HepG2 (cell line): ENCODE results near the gene PKNOX2. TPM values are rescaled to one million over a fixed set of nuclear protein-coding genes. Genes with fewer than 3 reads are reported as not detected.

Experiments
- ATAC-seq: fragments of 200-7000 bp; cut with Tn5 transposase; 3 replicates; pipeline ENCODE4 v1.9.1; 2020; ENCODE audit warnings: mild to moderate bottlenecking, moderate library complexity
- BruUV-seq: library from RNA; stranded (reverse); fragments of 400-500 nt; replicated peaks from 2 replicates; lab custom pipeline; 2021; lab: Mats Ljungman, UMichigan
- CTCF ChIA-PET: fragments of 300-600 bp; formaldehyde crosslinking; extraction: SDS; loops from one replicate; lab custom pipeline; 2021; ENCODE audit warnings: low total read pairs, inconsistent platforms, low intra/inter-chr PET ratio; lab: Yijun Ruan, JAX
- POLR2A ChIA-PET: fragments of 350-600 bp; sonication (Branson Sonifier 250); formaldehyde crosslinking; loops from one replicate; lab custom pipeline; 2020; ENCODE audit warnings: antibody characterized with exemption, inconsistent platforms; lab: Yijun Ruan, JAX
- DNase-seq: peaks from one replicate; pipeline ENCODE4 v3.0.0-alpha.2; 2015; ENCODE audit warnings: low spot score
- FAIRE-seq: peaks from 3 replicates; lab custom pipeline; 2011; peaks lifted over from hg19 to GRCh38; lab: Jason Lieb, UNC
- H2AFZ ChIP-seq: one replicate; pipeline ENCODE4 v1.6.1; 2011; ENCODE audit warnings: low read length, inconsistent platforms
- H3K27ac ChIP-seq: fragments of 300-600 bp; 3 replicates; pipeline ENCODE4 v1.8.0; 2011; ENCODE audit warnings: mixed run types, mild to moderate bottlenecking, mixed read lengths, low read length, inconsistent platforms; ENCODE audit not compliant: insufficient read depth; ENCODE audit errors: extremely low read length
- H3K27me3 ChIP-seq, 2 experiments: fragments of 200-600 bp in 1 of 2; 2 replicates in 1 of 2; 3 replicates in 1 of 2; pipeline versions ENCODE4 v1.6.0 to v1.8.0; 2011; ENCODE audit warnings: low read length in 2 of 2, mild to moderate bottlenecking in 2 of 2, moderate library complexity in 2 of 2, inconsistent platforms in 1 of 2; ENCODE audit not compliant: insufficient read depth in 2 of 2, control insufficient read depth in 1 of 2
- H3K36me3 ChIP-seq, 2 experiments: fragments of 200-600 bp in 1 of 2; replicated peaks in 1 of 2; 2 replicates in 1 of 2; 3 replicates in 1 of 2; pipeline versions ENCODE4 v1.5.1 to v1.8.0; 2011; ENCODE audit warnings: low read length in 2 of 2, inconsistent platforms in 1 of 2; ENCODE audit not compliant: insufficient read depth in 2 of 2, control insufficient read depth in 1 of 2
- H3K4me1 ChIP-seq: 2 replicates; pipeline ENCODE4 v1.5.1; 2012; ENCODE audit warnings: low read length, inconsistent platforms; ENCODE audit not compliant: insufficient read depth
- H3K4me2 ChIP-seq: 2 replicates; pipeline ENCODE4 v1.6.0; 2011; ENCODE audit warnings: low read depth, low read length, inconsistent platforms
- H3K4me3 ChIP-seq, 3 experiments: fragments of 200-600 bp in 1 of 3; sonication (generic), shearing (Covaris generic) in 1 of 3; replicated peaks in 1 of 3; 2 replicates each; pipeline ENCODE4 v1.5.1; 2011 to 2016; ENCODE audit warnings: low read length in 3 of 3, inconsistent platforms in 2 of 3, low read depth in 2 of 3, mild to moderate bottlenecking in 2 of 3, control low read depth in 1 of 3, mixed read lengths in 1 of 3; ENCODE audit not compliant: insufficient read depth in 1 of 3
- H3K79me2 ChIP-seq: one replicate; pipeline ENCODE4 v1.6.1; 2011; ENCODE audit warnings: low read length, inconsistent platforms; ENCODE audit not compliant: insufficient read depth
- H3K9ac ChIP-seq: 2 replicates; pipeline ENCODE4 v1.6.0; 2011; ENCODE audit warnings: mild to moderate bottlenecking, low read depth, low read length, inconsistent platforms; ENCODE audit not compliant: insufficient read depth
- H3K9me3 ChIP-seq: 2 replicates; pipeline ENCODE4 v1.5.1; 2012; ENCODE audit warnings: mild to moderate bottlenecking, low read length
- H4K20me1 ChIP-seq: 2 replicates; pipeline ENCODE4 v1.6.0; 2011; ENCODE audit warnings: inconsistent platforms, mild to moderate bottlenecking, low read length, moderate library complexity; ENCODE audit not compliant: insufficient read depth
- AKAP8 ChIP-seq: sonication (generic); formaldehyde crosslinking; IDR thresholded peaks from 2 replicates; pipeline ENCODE4 v1.5.1; 2020; ENCODE audit warnings: mild to moderate bottlenecking, missing genetic modification reagents
- BCL6 ChIP-seq: IDR thresholded peaks from 2 replicates; pipeline ENCODE4 v1.6.1; 2016; ENCODE audit warnings: missing genetic modification reagents, missing compliant biosample characterization
- FOXO1 ChIP-seq: sonication (generic); formaldehyde crosslinking; IDR thresholded peaks from 2 replicates; pipeline ENCODE4 v1.4.0; 2020; ENCODE audit warnings: missing genetic modification reagents
- MEF2D ChIP-seq: sonication (generic); formaldehyde crosslinking; IDR thresholded peaks from 2 replicates; pipeline ENCODE4 v1.5.1; 2020; ENCODE audit warnings: mild to moderate bottlenecking, missing genetic modification reagents
- MTF2 ChIP-seq: sonication (generic); formaldehyde crosslinking; IDR thresholded peaks from 2 replicates; pipeline ENCODE4 v1.5.0; 2020; ENCODE audit warnings: missing genetic modification reagents, borderline replicate concordance
- NR1H2 ChIP-seq: sonication (generic); formaldehyde crosslinking; IDR thresholded peaks from 2 replicates; pipeline ENCODE4 v1.8.1; 2022; ENCODE audit warnings: low read depth, missing genetic modification reagents, borderline replicate concordance
- ZNF207 ChIP-seq: fragments of 450-650 bp; IDR thresholded peaks from 2 replicates; pipeline ENCODE4 v1.6.1; 2016; ENCODE audit warnings: antibody characterized with exemption, borderline replicate concordance
- ZNF670 ChIP-seq: sonication (generic); formaldehyde crosslinking; IDR thresholded peaks from 2 replicates; pipeline ENCODE4 v1.8.0; 2022; ENCODE audit warnings: mild to moderate bottlenecking, missing genetic modification reagents, borderline replicate concordance
- ZNF781 ChIP-seq: sonication (generic); formaldehyde crosslinking; IDR thresholded peaks from 2 replicates; pipeline ENCODE4 v1.5.1; 2020; ENCODE audit warnings: borderline replicate concordance, mild to moderate bottlenecking, missing genetic modification reagents; ENCODE audit errors: not compliant biosample characterization
- WGBS: methylation state at CpG from one replicate; pipeline ENCODE4 v1.1.6; 2017; ENCODE audit warnings: low lambda C conversion rate; 5-methylcytosine and 5-hydroxymethylcytosine counted together
- in situ Hi-C: cut with HindIII; loops from 2 replicates; pipeline ENCODE4 v1.10.0; 2017; ENCODE audit warnings: low pct_unique_long_range_greater_than_20kb; ENCODE audit not compliant: extremely low pct_ligation_motif_present
- intact Hi-C: fragments of 100-400 bp; cut with micrococcal nuclease; formaldehyde crosslinking; loops from one replicate; pipeline ENCODE4 v1.10.0; 2022; ENCODE audit not compliant: unreplicated experiment
- polyA plus RNA-seq, 8 experiments: library from polyadenylated mRNA; depleted of rRNA in 3 of 8; stranded (reverse) in 7 of 8; unstranded in 1 of 8; fragments of >200 nt; fragmentation: Illumina TruSeq in 4 of 8; extraction: Trizol in 4 of 8; gene quantifications; 2 replicates each; pipeline versions ENCODE4 v1.2.1 to v1.2.3, GENCODE V29; 2011 to 2016; ENCODE audit warnings: low read depth in 4 of 8, missing spikeins in 1 of 8, mixed read lengths in 1 of 8; ENCODE audit not compliant: insufficient read depth in 1 of 8
- total RNA-seq, 5 experiments: library from RNA; depleted of rRNA; stranded (reverse); fragments of >200 nt; fragmentation: Illumina TruSeq; extraction: Trizol; gene quantifications; 2 replicates each; pipeline ENCODE4 v1.2.3, GENCODE V29; 2016; ENCODE audit warnings: low read depth in 1 of 5
- TF ChIP-seq, protein P1 (sequence below): conservative IDR thresholded peaks from 2 replicates; pipeline ENCODE4 v1.6.1; 2018; ENCODE audit warnings: missing genetic modification reagents
- TF ChIP-seq, protein P2 (sequence below): sonication (generic); formaldehyde crosslinking; IDR thresholded peaks from 2 replicates; pipeline ENCODE4 v1.4.0; 2020; ENCODE audit warnings: mild to moderate bottlenecking, missing genetic modification reagents

PKNOX2 gene
- total and polyA plus RNA-seq, 2 of the 13 experiments (the other 11 are each of a cell fraction or from before 2014, with no cell fraction given), result not detected

DNA sequence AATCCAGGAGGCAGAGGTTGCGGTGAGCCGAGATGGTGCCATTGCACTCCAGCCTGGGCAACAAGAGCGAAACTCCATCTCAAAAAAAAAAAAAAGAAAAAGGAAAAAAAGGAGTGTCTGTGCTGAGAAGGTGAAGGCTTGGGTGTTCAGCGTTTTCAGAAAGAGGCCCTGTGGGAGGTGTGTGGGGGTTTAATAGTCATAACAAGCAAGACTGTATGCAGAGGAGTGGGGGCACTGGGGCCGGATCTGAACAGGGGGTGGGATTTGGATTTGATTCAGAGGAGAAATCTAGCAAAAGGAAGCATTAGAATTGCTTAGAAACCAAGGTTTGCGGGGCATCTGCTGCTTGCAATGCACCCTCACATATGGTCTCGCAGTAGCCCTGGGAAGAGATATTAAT is 195.5 kb downstream of the PKNOX2 start:
- Histone ChIP-seq H3K36me3 (no peaks in the 10 kb centered on the region), H3K4me1 (no peaks in the 10 kb centered on the region), H3K9ac (no peak overlapping the region), H3K79me2 (no peaks in the 10 kb centered on the region), H3K27ac (no peak overlapping the region), H2AFZ (no peak overlapping the region), H4K20me1 (no peaks in the 10 kb centered on the region)
- intact Hi-C loops, result no loop called here
- BruUV-seq, result no TSS peak
- FAIRE-seq (no peak), DNase-seq (no peak)
- no peak for TF ChIP-seq FOXO1 (CRISPR knock-in tag)
- no peak for TF ChIP-seq NR1H2 (CRISPR knock-in tag)
- TF ChIP-seq ZNF207, result no peak
- TF ChIP-seq, protein P1, sequence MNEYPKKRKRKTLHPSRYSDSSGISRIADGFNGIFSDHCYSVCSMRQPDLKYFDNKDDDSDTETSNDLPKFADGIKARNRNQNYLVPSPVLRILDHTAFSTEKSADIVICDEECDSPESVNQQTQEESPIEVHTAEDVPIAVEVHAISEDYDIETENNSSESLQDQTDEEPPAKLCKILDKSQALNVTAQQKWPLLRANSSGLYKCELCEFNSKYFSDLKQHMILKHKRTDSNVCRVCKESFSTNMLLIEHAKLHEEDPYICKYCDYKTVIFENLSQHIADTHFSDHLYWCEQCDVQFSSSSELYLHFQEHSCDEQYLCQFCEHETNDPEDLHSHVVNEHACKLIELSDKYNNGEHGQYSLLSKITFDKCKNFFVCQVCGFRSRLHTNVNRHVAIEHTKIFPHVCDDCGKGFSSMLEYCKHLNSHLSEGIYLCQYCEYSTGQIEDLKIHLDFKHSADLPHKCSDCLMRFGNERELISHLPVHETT (CRISPR knock-in tag), result no peak
- no peak for TF ChIP-seq MTF2 (CRISPR knock-in tag)
- TF ChIP-seq ZNF670 (CRISPR knock-in tag), result no peak
- TF ChIP-seq, protein P2, sequence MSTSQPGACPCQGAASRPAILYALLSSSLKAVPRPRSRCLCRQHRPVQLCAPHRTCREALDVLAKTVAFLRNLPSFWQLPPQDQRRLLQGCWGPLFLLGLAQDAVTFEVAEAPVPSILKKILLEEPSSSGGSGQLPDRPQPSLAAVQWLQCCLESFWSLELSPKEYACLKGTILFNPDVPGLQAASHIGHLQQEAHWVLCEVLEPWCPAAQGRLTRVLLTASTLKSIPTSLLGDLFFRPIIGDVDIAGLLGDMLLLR (CRISPR knock-in tag), result no peak
- no peak for TF ChIP-seq AKAP8 (CRISPR knock-in tag)
- TF ChIP-seq ZNF781, result no peak
- TF ChIP-seq BCL6 (CRISPR knock-in tag), result no peak
- no peak for TF ChIP-seq MEF2D (CRISPR knock-in tag)
- TF ChIP-seq, all 625 proteins: peak for 0
- no peak overlapping the region for H3K4me2 ChIP-seq
- no peak overlapping the region for H3K4me3 ChIP-seq
- WGBS, result 49% methylated on average over 7 of the region's 7 CpGs
- CTCF ChIA-PET, result no interaction called here
- no peak for ATAC-seq
- H3K27me3 ChIP-seq, result peaks cover 0 to 15% of the 10 kb centered on the region in 2 experiments; a peak in 2 of 5 replicates
- POLR2A ChIA-PET, result no interaction called here
- in situ Hi-C loops, result no loop called here
- H3K9me3 ChIP-seq, result no peaks in the 10 kb centered on the region
